D341Med (cell line): ENCODE results near the gene ANTXR2.
"Not testable (repeated sequence)": the region's sequence is repeated elsewhere in the genome, so short reads cannot be mapped to it uniquely, and the experiment has no call there.

Experiments
- DNase-seq: peaks from one replicate; pipeline ENCODE4 v3.0.0; 2012; ENCODE audit warnings: low spot score

The ANTXR2 gene

DNA sequence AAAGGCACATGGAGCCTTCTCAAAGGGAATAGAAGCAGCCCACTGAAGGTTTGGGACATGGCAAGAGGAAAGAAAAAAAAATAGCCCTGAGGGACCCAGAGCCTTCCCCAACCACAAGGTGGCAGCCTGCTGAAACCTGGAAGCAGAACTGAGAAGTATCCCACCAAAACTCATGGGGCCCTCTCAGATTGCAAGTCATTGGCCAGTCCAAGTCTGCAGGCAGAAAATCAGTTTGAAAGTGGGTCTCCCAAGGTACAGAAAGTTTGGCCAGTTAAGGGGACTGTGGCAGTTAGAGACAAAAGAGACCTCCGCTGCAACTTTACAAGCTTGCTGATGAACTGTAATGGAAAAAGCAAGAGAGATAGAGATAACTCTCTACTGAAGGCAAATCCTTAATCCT, 155.8 kb downstream of the ANTXR2 start:
- DNase-seq, result peak; percentile 69

GRCh38 chr4:79915246-79915645, 157.8 kb downstream of the ANTXR2 start:
- DNase-seq, result no peak

DNA sequence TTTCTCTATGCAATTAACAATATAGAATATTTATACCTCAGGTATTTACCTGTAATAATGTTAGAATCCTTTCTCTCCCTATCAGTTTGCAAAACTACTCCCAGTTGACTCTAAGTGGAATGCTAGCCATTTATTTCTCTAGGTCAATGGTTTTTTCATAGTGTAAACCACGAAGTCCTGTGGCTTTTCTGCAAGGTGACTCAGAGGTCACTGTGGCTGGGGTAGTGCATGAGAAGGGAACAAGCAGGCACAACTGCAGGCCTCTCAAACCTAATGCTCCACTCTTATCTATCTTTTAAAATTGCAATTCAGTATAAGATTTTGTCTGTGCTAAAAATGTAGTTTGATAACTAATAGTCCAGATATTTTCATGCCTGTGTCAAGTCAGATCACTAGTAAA, 159.4 kb downstream of the ANTXR2 start:
- DNase-seq, result no peak

DNA sequence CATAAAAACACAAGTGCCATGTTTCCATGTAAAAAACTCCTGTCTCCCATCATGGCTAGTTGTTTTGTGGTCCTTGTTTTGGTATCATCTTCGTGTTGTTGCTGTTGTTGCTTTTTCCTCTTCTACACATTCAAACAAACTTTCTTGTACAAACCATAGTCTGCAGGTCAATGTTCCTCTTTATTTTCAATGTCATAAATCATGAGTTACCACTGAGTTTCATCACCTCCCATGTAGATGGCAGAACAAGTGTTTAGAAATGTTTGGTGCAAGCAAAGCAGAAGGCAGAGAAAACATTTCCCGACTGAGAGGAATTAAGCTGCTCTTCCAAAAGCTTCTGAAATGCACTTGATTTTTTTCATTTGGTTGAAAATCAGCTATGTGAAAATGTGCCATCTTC, 166.0 kb downstream of the ANTXR2 start:
- DNase-seq, result no peak

DNA sequence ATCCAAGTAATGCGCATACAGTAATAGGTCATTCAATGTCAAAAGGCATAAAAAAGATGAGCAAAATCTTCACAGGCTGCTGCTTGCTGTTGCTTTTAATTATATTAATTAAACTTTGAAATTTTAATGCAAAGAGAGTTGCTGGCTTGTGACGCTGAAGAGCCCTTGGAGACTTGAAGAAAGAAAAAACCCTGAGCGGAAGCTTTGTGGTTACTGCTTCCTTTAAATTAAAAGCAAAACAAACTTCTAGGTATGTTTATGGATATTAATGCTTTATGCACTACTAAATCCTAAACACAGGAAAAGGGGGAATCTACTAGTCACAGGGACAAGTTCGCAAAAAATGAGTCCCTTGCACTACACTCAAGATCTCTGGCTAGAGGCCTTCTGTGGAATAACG, 166.7 kb downstream of the ANTXR2 start:
- DNase-seq, result no peak

DNA sequence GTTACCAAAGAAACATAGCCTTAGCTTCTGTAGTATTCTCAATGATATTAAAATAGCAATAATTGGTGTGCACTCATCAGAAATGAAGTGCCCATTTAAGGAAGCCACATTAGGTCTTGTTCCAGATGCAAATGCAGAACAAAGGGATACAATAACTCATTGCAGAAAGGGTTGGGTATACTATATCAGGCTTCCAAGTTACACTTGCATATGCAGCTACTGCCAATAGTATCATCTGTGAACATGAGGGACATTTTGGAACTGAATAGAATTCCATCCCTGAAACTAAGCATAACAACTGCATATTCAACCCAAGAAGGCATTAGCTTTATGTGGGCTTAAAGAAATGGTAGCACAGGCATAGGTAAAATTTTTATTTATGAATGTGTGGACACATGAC, 167.8 kb downstream of the ANTXR2 start:
- no peak for DNase-seq

- DNase-seq, result no peak
Observed at GRCh38 chr4:79904331-79904730, 168.7 kb downstream of the ANTXR2 start.

- DNase-seq, result no peak
Observed at GRCh38 chr4:79900182-79900581, 172.8 kb downstream of the ANTXR2 start.

DNA sequence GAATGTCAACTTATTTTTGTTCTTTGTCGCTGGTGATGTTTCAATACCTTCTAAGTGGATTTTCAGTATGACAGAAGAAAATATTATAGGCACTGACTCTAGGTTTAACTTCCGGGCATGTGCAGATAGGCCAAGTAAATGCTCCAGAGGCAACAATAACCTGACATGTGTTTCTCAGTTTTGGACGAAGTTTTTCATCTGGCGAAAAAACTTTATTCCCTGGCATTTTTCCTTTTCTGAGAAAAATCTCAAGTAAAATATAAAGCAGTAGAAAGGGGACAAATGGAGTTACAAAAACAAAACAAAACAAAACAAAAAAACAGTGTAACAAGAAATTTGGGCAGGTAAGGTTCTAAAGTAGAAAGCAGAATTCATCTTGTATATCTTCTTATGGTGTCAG, 173.5 kb downstream of the ANTXR2 start:
- DNase-seq, result no peak

GRCh38 chr4:79898055-79898454, 175.0 kb downstream of the ANTXR2 start:
- DNase-seq, result no peak

GRCh38 chr4:79897174-79897573, 175.9 kb downstream of the ANTXR2 start:
- DNase-seq, result no peak

- DNase-seq, result no peak
Observed at GRCh38 chr4:79893456-79893855, 179.6 kb downstream of the ANTXR2 start.

GRCh38 chr4:79889026-79889425, 184.0 kb downstream of the ANTXR2 start:
- not testable (repeated sequence) for DNase-seq

DNA sequence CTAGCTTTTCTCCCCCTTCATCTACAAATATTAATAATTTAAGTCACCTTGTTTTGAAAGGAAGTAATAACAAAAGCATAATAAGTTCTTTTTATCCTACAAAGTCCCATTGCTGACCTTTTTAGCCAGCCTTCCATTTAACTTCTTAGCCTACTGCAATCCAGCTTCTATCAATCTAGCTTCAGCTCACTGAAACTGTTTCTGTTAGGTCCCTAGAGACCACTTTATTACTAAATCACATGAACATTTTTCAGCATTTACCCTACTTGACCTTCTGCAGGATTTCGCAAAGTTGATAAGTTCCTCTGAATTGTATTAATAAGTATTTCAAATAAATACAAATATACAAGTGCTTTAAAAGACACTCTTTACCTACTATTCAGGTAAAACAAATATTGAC, 186.5 kb downstream of the ANTXR2 start:
- DNase-seq, result no peak

GRCh38 chr4:79886021-79886420, 187.0 kb downstream of the ANTXR2 start:
- DNase-seq, result no peak

GRCh38 chr4:79883290-79883689, 189.7 kb downstream of the ANTXR2 start:
- DNase-seq, result no peak

DNA sequence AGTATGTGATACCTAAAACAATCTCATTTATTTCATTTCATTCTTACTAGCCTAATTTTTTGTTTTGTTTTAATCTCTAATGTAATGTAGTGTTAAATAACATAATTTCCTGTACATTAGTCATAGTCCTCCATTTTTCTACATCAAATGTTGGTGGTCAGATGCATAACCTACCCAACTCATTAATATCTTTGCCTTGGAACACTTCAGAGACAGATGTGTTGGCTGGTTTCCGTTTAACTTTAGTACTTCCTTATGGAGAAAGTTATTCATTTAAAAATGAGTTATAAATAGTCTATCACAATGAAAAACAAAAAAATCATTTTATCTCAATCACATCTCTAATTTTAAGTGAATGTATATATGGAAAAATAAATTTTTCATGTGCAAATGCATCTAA, 190.2 kb downstream of the ANTXR2 start:
- DNase-seq, result no peak

- DNase-seq, result no peak
Observed at GRCh38 chr4:79881407-79881806, 191.6 kb downstream of the ANTXR2 start.

DNA sequence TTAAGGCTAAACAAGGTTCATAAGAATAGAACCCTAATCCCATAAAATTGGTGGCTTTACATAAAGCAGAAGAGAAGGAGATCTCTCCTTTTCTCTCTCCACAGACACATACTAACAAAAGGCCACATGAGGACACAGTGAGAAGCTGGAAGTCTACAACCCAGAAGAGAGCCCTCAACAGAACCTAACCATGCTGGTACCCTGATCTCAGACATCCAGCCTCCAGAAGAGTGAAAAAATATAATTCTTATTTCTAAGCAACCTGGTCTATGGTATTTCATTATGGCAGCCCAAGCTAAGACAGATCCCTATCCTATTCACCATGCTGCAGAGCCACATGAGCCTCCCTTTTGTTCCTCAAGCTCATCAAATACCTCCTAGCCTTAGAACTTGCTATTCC, 195.5 kb downstream of the ANTXR2 start:
- no peak for DNase-seq

- no peak for DNase-seq
Observed at GRCh38 chr4:79875344-79875899, 197.6 kb downstream of the ANTXR2 start.

DNA sequence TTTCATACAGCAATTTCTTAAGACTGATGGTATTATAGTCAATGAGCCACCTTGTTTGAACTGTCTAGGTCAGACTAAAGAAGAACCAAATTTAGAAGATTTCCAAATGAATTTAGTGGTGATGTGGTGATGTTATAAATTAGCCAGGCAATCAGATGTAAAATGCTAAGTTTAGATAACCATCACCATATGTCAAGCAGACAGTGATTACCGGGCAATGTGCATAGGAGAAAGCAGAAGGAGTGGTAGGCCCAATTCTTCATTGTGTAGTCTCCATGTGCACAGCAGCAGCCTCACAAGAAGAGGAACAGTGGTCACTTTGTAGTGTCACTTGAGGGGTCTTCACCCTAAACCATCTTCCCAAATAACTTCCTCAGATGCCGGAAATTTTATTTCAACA, 198.8 kb downstream of the ANTXR2 start:
- DNase-seq, result no peak

GRCh38 chr4:79872738-79873137, 200.3 kb downstream of the ANTXR2 start:
- DNase-seq, result no peak

- DNase-seq, result no peak
Observed at GRCh38 chr4:79871961-79872360, 201.1 kb downstream of the ANTXR2 start.

DNA sequence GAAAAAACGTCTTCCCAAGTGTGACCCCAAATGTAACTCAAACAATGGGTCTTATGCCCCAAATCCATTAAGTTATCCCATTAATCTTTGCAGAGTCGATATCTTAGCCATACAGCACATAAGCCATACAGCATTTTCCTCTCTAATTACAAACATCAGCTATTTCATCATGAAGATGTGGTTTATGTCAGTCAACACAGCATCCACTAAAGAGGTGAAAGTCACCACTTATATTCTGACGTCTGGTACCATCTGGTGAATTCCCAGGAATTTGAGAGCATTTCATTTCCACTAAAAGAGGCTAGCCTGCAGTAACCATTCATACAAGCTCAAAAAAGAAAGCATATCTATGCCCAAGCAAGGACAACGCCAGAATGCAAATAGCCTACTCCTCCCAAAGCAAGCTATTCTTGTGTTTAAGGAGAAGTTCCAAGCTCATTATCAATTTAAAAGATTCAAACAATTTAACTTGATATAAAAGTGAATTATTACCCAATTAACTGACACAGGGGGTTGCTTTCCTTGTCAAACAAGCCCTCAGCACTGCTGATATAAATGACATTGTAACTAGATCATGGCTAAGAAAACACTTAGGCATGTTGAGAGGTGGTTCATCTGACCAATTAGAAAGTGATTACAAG, 203.3 kb downstream of the ANTXR2 start:
- no peak for DNase-seq
